ENCODE data around the gene GRIK3.

GRCh38 chr1:37084013-37084412 is 49.7 kb upstream of the GRIK3 start:
- TF ChIP-seq, protein P1, sequence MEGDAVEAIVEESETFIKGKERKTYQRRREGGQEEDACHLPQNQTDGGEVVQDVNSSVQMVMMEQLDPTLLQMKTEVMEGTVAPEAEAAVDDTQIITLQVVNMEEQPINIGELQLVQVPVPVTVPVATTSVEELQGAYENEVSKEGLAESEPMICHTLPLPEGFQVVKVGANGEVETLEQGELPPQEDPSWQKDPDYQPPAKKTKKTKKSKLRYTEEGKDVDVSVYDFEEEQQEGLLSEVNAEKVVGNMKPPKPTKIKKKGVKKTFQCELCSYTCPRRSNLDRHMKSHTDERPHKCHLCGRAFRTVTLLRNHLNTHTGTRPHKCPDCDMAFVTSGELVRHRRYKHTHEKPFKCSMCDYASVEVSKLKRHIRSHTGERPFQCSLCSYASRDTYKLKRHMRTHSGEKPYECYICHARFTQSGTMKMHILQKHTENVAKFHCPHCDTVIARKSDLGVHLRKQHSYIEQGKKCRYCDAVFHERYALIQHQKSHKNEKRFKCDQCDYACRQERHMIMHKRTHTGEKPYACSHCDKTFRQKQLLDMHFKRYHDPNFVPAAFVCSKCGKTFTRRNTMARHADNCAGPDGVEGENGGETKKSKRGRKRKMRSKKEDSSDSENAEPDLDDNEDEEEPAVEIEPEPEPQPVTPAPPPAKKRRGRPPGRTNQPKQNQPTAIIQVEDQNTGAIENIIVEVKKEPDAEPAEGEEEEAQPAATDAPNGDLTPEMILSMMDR (conservative IDR thresholded peaks at IDR 0.05 in 1 of 2, IDR thresholded peaks at IDR 0.05 in 1 of 2; ENCODE audit: extremely low read depth in 1 of 2, insufficient read depth in 1 of 2, low read depth in 1 of 2, low read length in 2 of 2): no peak
- no peak for TF ChIP-seq EZH2 (IDR thresholded peaks at IDR 0.05; ENCODE audit: borderline replicate concordance, low read length)
